Stomach (tissue), 4 donors: Measurements from ENCODE around the gene ZNF239.
"Not testable (repeated sequence)": the region's sequence is repeated elsewhere in the genome, so short reads cannot be mapped to it uniquely, and the experiment has no call there.

Experiments
- EP300 ChIP-seq: sonication (generic); formaldehyde crosslinking; IDR thresholded peaks from one replicate; pipeline ENCODE4 v1.6.1; 2017; ENCODE audit warnings: antibody characterized with exemption
- POLR2AphosphoS5 ChIP-seq, 3 donors: sonication (generic); formaldehyde crosslinking; IDR thresholded peaks; one replicate each; pipeline ENCODE4 v1.6.1; 2016; ENCODE audit warnings: antibody characterized with exemption in 3 of 3

DNA sequence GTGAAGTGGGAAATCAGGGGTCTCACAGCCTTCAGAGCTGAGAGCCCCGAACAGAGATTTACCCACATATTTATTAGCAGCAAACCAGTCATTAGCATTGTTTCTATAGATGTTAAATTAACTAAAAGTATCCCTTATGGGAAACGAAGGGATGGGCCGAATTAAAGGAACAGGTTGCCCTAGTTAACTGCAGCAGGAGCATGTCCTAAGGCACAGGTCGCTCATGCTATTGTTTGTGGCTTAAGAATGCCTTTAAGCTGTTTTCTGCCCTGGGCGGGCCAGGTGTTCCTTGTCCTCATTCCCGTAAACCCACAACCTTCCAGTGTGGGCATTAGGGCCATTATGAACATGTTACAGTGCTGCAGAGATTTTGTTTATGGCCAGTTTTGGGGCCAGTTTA, 27.2 kb upstream of the ZNF239 start:
- TF ChIP-seq EP300; POLR2AphosphoS5 (IDR thresholded peaks at IDR 0.05): not testable (repeated sequence)
